ENCODE data around the gene GRWD1. TPM values are rescaled to one million over a fixed set of nuclear protein-coding genes. Genes with fewer than 3 reads are reported as not detected.

Gene GRWD1
- total and polyA plus RNA-seq, 7 donors, result 24.2 to 53.7 (median 42.0) TPM

GRCh38 chr19:48496959-48497727, 51.4 kb downstream of the GRWD1 start:
- no peak for DNase-seq
- H3K27me3 ChIP-seq (ENCODE audit: insufficient read depth in 3 of 3, low read length in 2 of 3), result peaks cover 0 to 62% (median 29%) of the 10 kb centered on the region in 3 donors
- no peak overlapping the region for H3K4me3 ChIP-seq
- ATAC-seq, result no peak
- TF ChIP-seq, protein P1, sequence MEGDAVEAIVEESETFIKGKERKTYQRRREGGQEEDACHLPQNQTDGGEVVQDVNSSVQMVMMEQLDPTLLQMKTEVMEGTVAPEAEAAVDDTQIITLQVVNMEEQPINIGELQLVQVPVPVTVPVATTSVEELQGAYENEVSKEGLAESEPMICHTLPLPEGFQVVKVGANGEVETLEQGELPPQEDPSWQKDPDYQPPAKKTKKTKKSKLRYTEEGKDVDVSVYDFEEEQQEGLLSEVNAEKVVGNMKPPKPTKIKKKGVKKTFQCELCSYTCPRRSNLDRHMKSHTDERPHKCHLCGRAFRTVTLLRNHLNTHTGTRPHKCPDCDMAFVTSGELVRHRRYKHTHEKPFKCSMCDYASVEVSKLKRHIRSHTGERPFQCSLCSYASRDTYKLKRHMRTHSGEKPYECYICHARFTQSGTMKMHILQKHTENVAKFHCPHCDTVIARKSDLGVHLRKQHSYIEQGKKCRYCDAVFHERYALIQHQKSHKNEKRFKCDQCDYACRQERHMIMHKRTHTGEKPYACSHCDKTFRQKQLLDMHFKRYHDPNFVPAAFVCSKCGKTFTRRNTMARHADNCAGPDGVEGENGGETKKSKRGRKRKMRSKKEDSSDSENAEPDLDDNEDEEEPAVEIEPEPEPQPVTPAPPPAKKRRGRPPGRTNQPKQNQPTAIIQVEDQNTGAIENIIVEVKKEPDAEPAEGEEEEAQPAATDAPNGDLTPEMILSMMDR (IDR thresholded peaks at IDR 0.05), result no peak
- no peaks in the 10 kb centered on the region for H3K9me3 ChIP-seq
- 63 to 68% (median 66%) methylated on average over 35 to 45 of the region's 45 CpGs for WGBS, 3 donors
- H3K27ac ChIP-seq, result no peak overlapping the region
- no peaks in the 10 kb centered on the region for H3K36me3 ChIP-seq (ENCODE audit: insufficient read depth in 1 of 2, low read depth in 1 of 2)
- intact Hi-C loops (cut with DNase I), result no loop called here
- no peaks in the 10 kb centered on the region for H3K4me1 ChIP-seq

DNA sequence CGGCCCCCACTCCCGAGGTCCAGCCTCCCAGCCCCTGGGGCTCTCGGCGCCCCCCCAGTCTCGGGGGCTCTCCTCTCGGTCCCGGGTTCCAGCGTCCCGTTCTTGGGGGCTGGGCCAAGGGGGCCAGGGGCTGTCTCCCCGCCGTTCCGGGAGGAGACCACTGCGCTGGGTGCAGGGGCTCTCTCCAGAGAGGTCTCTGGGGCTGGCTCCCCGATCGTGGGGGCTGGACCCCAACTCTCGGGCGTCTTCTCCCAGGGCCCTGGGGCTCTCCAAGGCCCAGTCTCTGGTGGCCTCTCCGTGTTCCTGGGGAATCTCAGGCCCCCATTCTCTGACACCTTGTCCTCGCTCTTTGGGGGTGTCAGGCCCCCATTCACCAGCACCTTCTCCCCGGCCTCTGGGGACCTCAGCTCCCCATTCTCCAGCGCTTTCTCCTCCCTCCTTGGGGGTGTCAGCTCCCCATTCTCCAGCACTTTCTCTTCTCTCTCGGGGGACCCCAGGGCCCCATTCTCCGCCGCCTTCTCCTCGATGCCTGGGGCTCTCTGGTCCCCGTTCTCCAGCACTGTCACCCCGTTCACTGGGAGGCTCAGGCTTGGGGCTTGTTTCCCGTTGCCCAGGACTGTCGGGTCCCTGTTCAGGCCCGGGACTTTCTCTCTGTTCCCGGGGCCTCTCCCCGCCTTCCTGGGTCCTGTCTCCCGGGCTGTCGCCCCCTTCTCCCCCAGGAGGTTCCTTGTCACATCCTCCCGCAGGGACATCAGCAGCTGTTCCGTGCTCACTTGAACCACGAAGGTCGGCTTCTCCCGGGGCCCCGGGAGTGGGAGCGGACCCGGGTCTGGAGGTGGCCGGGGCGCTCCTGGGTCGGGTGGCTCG, 52.2 kb downstream of the GRWD1 start:
- WGBS, 3 donors, result 57 to 71% (median 62%) methylated on average over 34 to 46 of the region's 46 CpGs
- peaks cover 0 to 54% (median 25%) of the 10 kb centered on the region in 3 donors for H3K27me3 ChIP-seq (ENCODE audit: insufficient read depth in 3 of 3, low read length in 2 of 3)
- ATAC-seq, result no peak
- intact Hi-C loops (cut with DNase I), result no loop called here
- no peak overlapping the region for H3K27ac ChIP-seq
- H3K4me3 ChIP-seq, result no peak overlapping the region
- no peaks in the 10 kb centered on the region for H3K36me3 ChIP-seq (ENCODE audit: insufficient read depth in 1 of 2, low read depth in 1 of 2)
- no peaks in the 10 kb centered on the region for H3K4me1 ChIP-seq
- TF ChIP-seq, protein P1 (IDR thresholded peaks at IDR 0.05), result no peak
- DNase-seq, result no peak
- H3K9me3 ChIP-seq, result no peaks in the 10 kb centered on the region

DNA sequence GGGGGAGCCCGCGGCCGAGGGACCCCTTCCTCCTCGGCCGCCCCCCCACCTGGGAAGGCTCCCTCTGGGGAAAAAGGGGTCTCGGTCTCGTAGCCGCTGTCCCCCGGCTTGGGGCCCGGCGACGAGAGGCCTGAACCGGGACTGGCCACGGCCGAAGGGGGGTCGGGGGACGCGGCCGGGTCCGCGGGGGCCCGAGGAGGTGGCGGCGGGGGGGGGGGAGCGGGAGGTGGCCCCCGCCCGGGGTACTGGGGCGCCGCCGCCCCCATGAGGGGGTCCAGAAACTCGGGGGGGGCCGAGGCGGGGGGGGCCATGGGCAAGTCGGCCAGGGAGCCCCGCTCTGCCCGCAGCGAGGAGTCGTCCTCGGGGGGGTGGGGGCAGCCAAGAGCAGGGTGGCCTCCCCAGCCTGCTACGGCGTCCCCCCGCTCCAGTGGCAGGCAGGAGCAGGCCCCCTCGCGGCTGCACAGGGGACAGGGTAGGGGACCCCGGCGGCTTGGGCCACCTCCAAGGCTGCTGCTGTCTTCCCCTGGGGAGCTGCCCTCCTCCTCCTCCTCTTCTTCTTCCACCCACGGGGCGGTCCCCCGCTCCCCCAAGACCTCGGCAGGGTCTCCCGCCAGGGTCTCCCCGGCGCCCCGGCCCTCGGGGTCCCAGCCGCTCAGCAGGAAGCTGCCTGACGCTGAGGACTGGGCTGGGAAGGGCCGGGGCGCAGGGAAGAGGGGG, 53.0 kb downstream of the GRWD1 start:
- Histone ChIP-seq H3K27me3 (ENCODE audit: insufficient read depth in 3 of 3, low read length in 2 of 3) (peaks cover 0 to 52% (median 25%) of the 10 kb centered on the region in 3 donors), H3K9me3 (no peaks in the 10 kb centered on the region), H3K36me3 (ENCODE audit: insufficient read depth in 1 of 2, low read depth in 1 of 2) (no peaks in the 10 kb centered on the region), H3K4me1 (no peaks in the 10 kb centered on the region), H3K27ac (no peak overlapping the region), H3K4me3 (no peak overlapping the region)
- WGBS, 3 donors, result 45 to 54% (median 46%) methylated on average over 22 to 59 of the region's 59 CpGs
- no peak for DNase-seq
- intact Hi-C loops (cut with DNase I), result no loop called here
- no peak for ATAC-seq
- TF ChIP-seq, protein P1 (IDR thresholded peaks at IDR 0.05), result no peak

GRCh38 chr19:48499316-48500090, 53.7 kb downstream of the GRWD1 start:
- no peak overlapping the region for H3K4me3 ChIP-seq
- H3K36me3 ChIP-seq (ENCODE audit: insufficient read depth in 1 of 2, low read depth in 1 of 2), result no peaks in the 10 kb centered on the region
- TF ChIP-seq, protein P1 (IDR thresholded peaks at IDR 0.05), result no peak
- peaks cover 0 to 48% (median 23%) of the 10 kb centered on the region in 3 donors for H3K27me3 ChIP-seq (ENCODE audit: insufficient read depth in 3 of 3, low read length in 2 of 3)
- WGBS, 3 donors, result 52 to 61% (median 53%) methylated on average over 32 to 44 of the region's 44 CpGs
- ATAC-seq (no peak), DNase-seq (no peak)
- intact Hi-C loops (cut with DNase I), result no loop called here
- H3K9me3 ChIP-seq, result no peaks in the 10 kb centered on the region
- H3K4me1 ChIP-seq, result no peaks in the 10 kb centered on the region
- H3K27ac ChIP-seq, result no peak overlapping the region
